GM12873 (cell line): Measurements from ENCODE around the gene SLC2A8.

Experiments used
- CTCF ChIP-seq: IDR thresholded peaks from 2 replicates; pipeline ENCODE4 v1.5.1; 2012; ENCODE audit warnings: low read depth, mild to moderate bottlenecking, moderate library complexity, low read length, control low read depth; ENCODE audit not compliant: insufficient read depth; ENCODE audit errors: missing control alignments

Gene SLC2A8

GRCh38 chr9:127444921-127445850 is 48.2 kb downstream of the SLC2A8 start:
- no peak for TF ChIP-seq CTCF

GRCh38 chr9:127445851-127446712 is 49.1 kb downstream of the SLC2A8 start:
- no peak for TF ChIP-seq CTCF

- TF ChIP-seq CTCF = no peak
These were observed 49.9 kb downstream of the SLC2A8 start for GRCh38 chr9:127446713-127447415.

- no peak for TF ChIP-seq CTCF
These were observed 50.6 kb downstream of the SLC2A8 start for GRCh38 chr9:127447416-127448111.

GRCh38 chr9:127448112-127448805 is 51.3 kb downstream of the SLC2A8 start:
- no peak for TF ChIP-seq CTCF

- no peak for TF ChIP-seq CTCF
These were observed 52.5 kb downstream of the SLC2A8 start for GRCh38 chr9:127449332-127449966.
